HepG2 (cell line): ENCODE measurements around the gene ZNF865. TPM values are rescaled to one million over a fixed set of nuclear protein-coding genes. Genes with fewer than 3 reads are reported as not detected.

ENCODE experiments used
- AKAP8 ChIP-seq: sonication (generic); formaldehyde crosslinking; IDR thresholded peaks from 2 replicates; pipeline ENCODE4 v1.5.1; 2020; ENCODE audit warnings: mild to moderate bottlenecking, missing genetic modification reagents
- ATF7 ChIP-seq, 2 experiments: fragments of 450-650 bp in 1 of 2; sonication (generic) in 1 of 2; formaldehyde crosslinking in 1 of 2; IDR thresholded peaks; 2 replicates each; pipeline versions ENCODE4 v1.4.0 to v1.6.1; 2016 to 2020; ENCODE audit warnings: antibody characterized with exemption in 1 of 2, mild to moderate bottlenecking in 1 of 2, missing genetic modification reagents in 1 of 2
- ERF ChIP-seq: IDR thresholded peaks from 2 replicates; pipeline ENCODE4 v1.6.1; 2018; ENCODE audit warnings: missing biosample characterization, missing genetic modification reagents
- EZH2 ChIP-seq: conservative IDR thresholded peaks from 2 replicates; pipeline ENCODE4 v1.6.1; 2012; ENCODE audit warnings: mild to moderate bottlenecking, low read depth, low read length, moderate library complexity
- FOXK2 ChIP-seq: fragments of 450-650 bp; IDR thresholded peaks from 2 replicates; pipeline ENCODE4 v1.6.1; 2016
- MLLT10 ChIP-seq: sonication (generic); formaldehyde crosslinking; IDR thresholded peaks from 2 replicates; pipeline ENCODE4 v1.4.0; 2020; ENCODE audit warnings: missing genetic modification reagents
- MTA3 ChIP-seq: sonication (generic); formaldehyde crosslinking; IDR thresholded peaks from 2 replicates; pipeline ENCODE4 v1.4.0; 2020; ENCODE audit warnings: missing genetic modification reagents
- NPAS2 ChIP-seq: sonication (generic); formaldehyde crosslinking; IDR thresholded peaks from 2 replicates; pipeline ENCODE4 v1.8.0; 2022; ENCODE audit warnings: mild to moderate bottlenecking, missing genetic modification reagents, borderline replicate concordance
- PLRG1 ChIP-seq: fragments of 450-650 bp; conservative IDR thresholded peaks from 2 replicates; pipeline ENCODE4 v1.6.1; 2016
- SRSF1 ChIP-seq: fragments of 200-400 bp; formaldehyde crosslinking; optimal IDR thresholded peaks from 2 replicates; pipeline ENCODE3; 2017; ENCODE audit warnings: mild to moderate bottlenecking, low read depth, low read length, moderate library complexity
- ZBTB38 ChIP-seq: sonication (generic); formaldehyde crosslinking; IDR thresholded peaks from 2 replicates; pipeline ENCODE4 v1.5.1; 2020; ENCODE audit warnings: mild to moderate bottlenecking, missing genetic modification reagents
- ZFP36L2 ChIP-seq: sonication (generic); formaldehyde crosslinking; IDR thresholded peaks from 2 replicates; pipeline ENCODE4 v1.4.0; 2020; ENCODE audit warnings: missing genetic modification reagents
- ZMYM3 ChIP-seq: sonication (generic); formaldehyde crosslinking; IDR thresholded peaks from 2 replicates; pipeline ENCODE4 v1.5.1; 2020; ENCODE audit warnings: mild to moderate bottlenecking, missing genetic modification reagents
- ZNF430 ChIP-seq: sonication (generic); formaldehyde crosslinking; IDR thresholded peaks from 2 replicates; pipeline ENCODE4 v1.9.0; 2021; ENCODE audit warnings: mild to moderate bottlenecking, missing genetic modification reagents
- ZNF790 ChIP-seq: sonication (generic); formaldehyde crosslinking; IDR thresholded peaks from 2 replicates; pipeline ENCODE4 v1.8.0; 2022; ENCODE audit warnings: missing genetic modification reagents, mild to moderate bottlenecking, borderline replicate concordance
- ZSCAN20 ChIP-seq: sonication (generic); formaldehyde crosslinking; IDR thresholded peaks from 2 replicates; pipeline ENCODE4 v1.4.0; 2020; ENCODE audit warnings: missing genetic modification reagents, mild to moderate bottlenecking, borderline replicate concordance
- polyA plus RNA-seq, 8 experiments: library from polyadenylated mRNA; depleted of rRNA in 3 of 8; stranded (reverse) in 7 of 8; unstranded in 1 of 8; fragments of >200 nt; fragmentation: Illumina TruSeq in 4 of 8; extraction: Trizol in 4 of 8; gene quantifications; 2 replicates each; pipeline versions ENCODE4 v1.2.1 to v1.2.3, GENCODE V29; 2011 to 2016; ENCODE audit warnings: low read depth in 4 of 8, missing spikeins in 1 of 8, mixed read lengths in 1 of 8; ENCODE audit not compliant: insufficient read depth in 1 of 8
- total RNA-seq, 5 experiments: library from RNA; depleted of rRNA; stranded (reverse); fragments of >200 nt; fragmentation: Illumina TruSeq; extraction: Trizol; gene quantifications; 2 replicates each; pipeline ENCODE4 v1.2.3, GENCODE V29; 2016; ENCODE audit warnings: low read depth in 1 of 5
- TF ChIP-seq, protein P1 (sequence below): fragments of 450-650 bp; IDR thresholded peaks from 2 replicates; pipeline ENCODE4 v1.6.1; 2017; ENCODE audit warnings: mild to moderate bottlenecking
- TF ChIP-seq, protein P2 (sequence below): sonication (generic); formaldehyde crosslinking; conservative IDR thresholded peaks from 2 replicates; pipeline ENCODE4 v1.5.0; 2020; ENCODE audit warnings: missing genetic modification reagents
- TF ChIP-seq, protein P3 (sequence below): sonication (generic); formaldehyde crosslinking; IDR thresholded peaks from 2 replicates; pipeline ENCODE4 v1.4.0; 2020; ENCODE audit warnings: mild to moderate bottlenecking, missing genetic modification reagents
- TF ChIP-seq, protein P4 (sequence below): sonication (generic); formaldehyde crosslinking; IDR thresholded peaks from 2 replicates; pipeline ENCODE4 v1.8.1; 2023; ENCODE audit warnings: mild to moderate bottlenecking, missing genetic modification reagents
- TF ChIP-seq, protein P5 (sequence below), 2 experiments: sonication (generic) in 1 of 2; formaldehyde crosslinking in 1 of 2; IDR thresholded peaks; 2 replicates each; pipeline versions ENCODE4 v1.5.1 to v1.6.1; 2011 to 2020; ENCODE audit warnings: borderline replicate concordance in 1 of 2, low read depth in 1 of 2, low read length in 1 of 2, mild to moderate bottlenecking in 1 of 2, missing genetic modification reagents in 1 of 2, moderate library complexity in 1 of 2

Gene ZNF865
- total and polyA plus RNA-seq, 2 of the 13 experiments (the other 11 are each of a cell fraction or from before 2014, with no cell fraction given), result 0.93 to 1.0 TPM

DNA sequence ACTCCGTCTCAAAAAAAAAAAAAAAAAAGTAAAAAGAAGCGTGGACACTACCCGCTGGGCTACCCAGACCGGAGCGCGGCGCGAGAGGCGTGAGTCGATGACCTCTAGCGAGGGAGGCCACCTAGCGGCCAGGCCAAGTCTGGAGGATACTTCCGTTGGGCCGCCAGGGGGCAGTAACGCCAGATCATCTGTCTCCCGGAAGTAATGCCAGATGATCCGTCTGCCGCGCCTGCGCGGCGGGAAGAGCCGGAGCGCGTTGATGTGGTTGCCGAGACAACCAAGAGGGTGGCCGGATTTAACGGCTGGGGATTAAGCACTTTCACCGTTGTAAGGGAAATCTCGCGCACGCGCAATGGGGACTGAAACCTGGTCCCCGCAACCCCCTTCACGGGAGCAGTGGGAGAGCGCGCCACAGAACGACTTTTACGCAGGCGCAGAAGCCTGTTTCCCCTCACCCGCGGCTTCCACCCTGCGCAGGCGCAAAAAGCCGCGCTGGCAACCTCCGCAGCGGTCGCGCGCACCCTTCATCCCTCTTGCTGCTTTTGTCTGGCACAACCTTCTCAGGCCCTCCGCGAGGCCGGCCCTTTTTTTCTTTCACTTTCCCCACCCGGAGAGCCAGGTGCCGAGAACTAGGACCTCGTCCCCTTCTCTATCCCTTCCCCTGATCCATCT, 48.3 kb downstream of the ZNF865 start (continued):
- no peak for TF ChIP-seq PLRG1
- peak; percentile 83 for TF ChIP-seq ZMYM3 (CRISPR knock-in tag)
- TF ChIP-seq MTA3, result no peak
- no peak for TF ChIP-seq ATF7 (IDR thresholded peaks at IDR 0.05)
- TF ChIP-seq ATF7 (CRISPR knock-in tag; IDR thresholded peaks at IDR 0.05), result no peak
- TF ChIP-seq NPAS2 (CRISPR knock-in tag), result no peak
- 0 out of 2 replicates have a peak, but pooled peaks have one; percentile 57 for TF ChIP-seq ZSCAN20 (CRISPR knock-in tag)
- 0 out of 2 replicates have a peak, but pooled peaks have one; percentile 20 for TF ChIP-seq ZFP36L2
- TF ChIP-seq ZBTB38 (CRISPR knock-in tag), result peak; percentile 96
- TF ChIP-seq, protein P1, sequence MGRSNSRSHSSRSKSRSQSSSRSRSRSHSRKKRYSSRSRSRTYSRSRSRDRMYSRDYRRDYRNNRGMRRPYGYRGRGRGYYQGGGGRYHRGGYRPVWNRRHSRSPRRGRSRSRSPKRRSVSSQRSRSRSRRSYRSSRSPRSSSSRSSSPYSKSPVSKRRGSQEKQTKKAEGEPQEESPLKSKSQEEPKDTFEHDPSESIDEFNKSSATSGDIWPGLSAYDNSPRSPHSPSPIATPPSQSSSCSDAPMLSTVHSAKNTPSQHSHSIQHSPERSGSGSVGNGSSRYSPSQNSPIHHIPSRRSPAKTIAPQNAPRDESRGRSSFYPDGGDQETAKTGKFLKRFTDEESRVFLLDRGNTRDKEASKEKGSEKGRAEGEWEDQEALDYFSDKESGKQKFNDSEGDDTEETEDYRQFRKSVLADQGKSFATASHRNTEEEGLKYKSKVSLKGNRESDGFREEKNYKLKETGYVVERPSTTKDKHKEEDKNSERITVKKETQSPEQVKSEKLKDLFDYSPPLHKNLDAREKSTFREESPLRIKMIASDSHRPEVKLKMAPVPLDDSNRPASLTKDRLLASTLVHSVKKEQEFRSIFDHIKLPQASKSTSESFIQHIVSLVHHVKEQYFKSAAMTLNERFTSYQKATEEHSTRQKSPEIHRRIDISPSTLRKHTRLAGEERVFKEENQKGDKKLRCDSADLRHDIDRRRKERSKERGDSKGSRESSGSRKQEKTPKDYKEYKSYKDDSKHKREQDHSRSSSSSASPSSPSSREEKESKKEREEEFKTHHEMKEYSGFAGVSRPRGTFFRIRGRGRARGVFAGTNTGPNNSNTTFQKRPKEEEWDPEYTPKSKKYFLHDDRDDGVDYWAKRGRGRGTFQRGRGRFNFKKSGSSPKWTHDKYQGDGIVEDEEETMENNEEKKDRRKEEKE, result no peak
- peak; percentile 58 for TF ChIP-seq ZNF430 (CRISPR knock-in tag)
- TF ChIP-seq EZH2, result no peak
- no peak for TF ChIP-seq MLLT10 (CRISPR knock-in tag)
- TF ChIP-seq ERF, result 0 out of 2 replicates have a peak, but pooled peaks have one; percentile 22
- TF ChIP-seq, protein P2, sequence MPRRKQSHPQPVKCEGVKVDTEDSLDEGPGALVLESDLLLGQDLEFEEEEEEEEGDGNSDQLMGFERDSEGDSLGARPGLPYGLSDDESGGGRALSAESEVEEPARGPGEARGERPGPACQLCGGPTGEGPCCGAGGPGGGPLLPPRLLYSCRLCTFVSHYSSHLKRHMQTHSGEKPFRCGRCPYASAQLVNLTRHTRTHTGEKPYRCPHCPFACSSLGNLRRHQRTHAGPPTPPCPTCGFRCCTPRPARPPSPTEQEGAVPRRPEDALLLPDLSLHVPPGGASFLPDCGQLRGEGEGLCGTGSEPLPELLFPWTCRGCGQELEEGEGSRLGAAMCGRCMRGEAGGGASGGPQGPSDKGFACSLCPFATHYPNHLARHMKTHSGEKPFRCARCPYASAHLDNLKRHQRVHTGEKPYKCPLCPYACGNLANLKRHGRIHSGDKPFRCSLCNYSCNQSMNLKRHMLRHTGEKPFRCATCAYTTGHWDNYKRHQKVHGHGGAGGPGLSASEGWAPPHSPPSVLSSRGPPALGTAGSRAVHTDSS (CRISPR knock-in tag), result no peak
- TF ChIP-seq, protein P3, sequence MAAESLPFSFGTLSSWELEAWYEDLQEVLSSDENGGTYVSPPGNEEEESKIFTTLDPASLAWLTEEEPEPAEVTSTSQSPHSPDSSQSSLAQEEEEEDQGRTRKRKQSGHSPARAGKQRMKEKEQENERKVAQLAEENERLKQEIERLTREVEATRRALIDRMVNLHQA, result no peak
- TF ChIP-seq SRSF1, result no peak
- no peak; the same call in 1 of the 2 replicates for TF ChIP-seq ZNF790
- peak; percentile 84; the same call in 1 of the 2 replicates for TF ChIP-seq AKAP8 (CRISPR knock-in tag)
- TF ChIP-seq, protein P4, sequence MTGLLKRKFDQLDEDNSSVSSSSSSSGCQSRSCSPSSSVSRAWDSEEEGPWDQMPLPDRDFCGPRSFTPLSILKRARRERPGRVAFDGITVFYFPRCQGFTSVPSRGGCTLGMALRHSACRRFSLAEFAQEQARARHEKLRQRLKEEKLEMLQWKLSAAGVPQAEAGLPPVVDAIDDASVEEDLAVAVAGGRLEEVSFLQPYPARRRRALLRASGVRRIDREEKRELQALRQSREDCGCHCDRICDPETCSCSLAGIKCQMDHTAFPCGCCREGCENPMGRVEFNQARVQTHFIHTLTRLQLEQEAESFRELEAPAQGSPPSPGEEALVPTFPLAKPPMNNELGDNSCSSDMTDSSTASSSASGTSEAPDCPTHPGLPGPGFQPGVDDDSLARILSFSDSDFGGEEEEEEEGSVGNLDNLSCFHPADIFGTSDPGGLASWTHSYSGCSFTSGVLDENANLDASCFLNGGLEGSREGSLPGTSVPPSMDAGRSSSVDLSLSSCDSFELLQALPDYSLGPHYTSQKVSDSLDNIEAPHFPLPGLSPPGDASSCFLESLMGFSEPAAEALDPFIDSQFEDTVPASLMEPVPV, result peak; percentile 38; the same call in 1 of the 2 replicates
- TF ChIP-seq, protein P5, sequence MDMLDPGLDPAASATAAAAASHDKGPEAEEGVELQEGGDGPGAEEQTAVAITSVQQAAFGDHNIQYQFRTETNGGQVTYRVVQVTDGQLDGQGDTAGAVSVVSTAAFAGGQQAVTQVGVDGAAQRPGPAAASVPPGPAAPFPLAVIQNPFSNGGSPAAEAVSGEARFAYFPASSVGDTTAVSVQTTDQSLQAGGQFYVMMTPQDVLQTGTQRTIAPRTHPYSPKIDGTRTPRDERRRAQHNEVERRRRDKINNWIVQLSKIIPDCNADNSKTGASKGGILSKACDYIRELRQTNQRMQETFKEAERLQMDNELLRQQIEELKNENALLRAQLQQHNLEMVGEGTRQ (IDR thresholded peaks at IDR 0.05; ENCODE audit: low read depth, low read length), result no peak
- TF ChIP-seq, protein P5 (CRISPR knock-in tag; IDR thresholded peaks at IDR 0.05; ENCODE audit: borderline replicate concordance), result no peak
- TF ChIP-seq FOXK2, result no peak
